NCI-H82 (cell line): ENCODE measurements around the gene GIMAP7.
"Not testable (repeated sequence)": the region's sequence is repeated elsewhere in the genome, so short reads cannot be mapped to it uniquely, and the experiment has no call there.

Experiments
- DNase-seq: peaks from one replicate; lab custom pipeline; 2025; lab: John Stamatoyannopoulos, UW

Gene GIMAP7

DNA sequence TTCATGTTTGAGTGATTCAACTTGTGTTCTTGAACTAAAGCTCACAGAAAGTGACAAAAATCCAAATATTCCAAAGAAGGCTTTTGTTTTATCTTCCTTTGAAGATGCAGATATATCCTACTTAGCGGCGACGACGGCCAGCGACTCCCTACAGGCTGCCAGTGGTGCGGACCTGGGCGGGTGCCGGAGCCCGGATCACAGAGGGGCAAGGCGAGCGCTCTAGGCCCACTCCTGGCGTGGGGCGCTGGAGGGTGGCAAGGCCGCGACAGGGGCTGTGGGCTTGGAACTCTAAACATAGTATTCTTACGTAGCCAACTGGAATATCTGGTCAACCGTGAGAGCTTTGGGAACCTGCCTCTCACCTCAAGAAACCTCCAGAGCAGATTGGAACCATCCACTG is 914 bp upstream of the GIMAP7 start:
- DNase-seq: no peak

DNA sequence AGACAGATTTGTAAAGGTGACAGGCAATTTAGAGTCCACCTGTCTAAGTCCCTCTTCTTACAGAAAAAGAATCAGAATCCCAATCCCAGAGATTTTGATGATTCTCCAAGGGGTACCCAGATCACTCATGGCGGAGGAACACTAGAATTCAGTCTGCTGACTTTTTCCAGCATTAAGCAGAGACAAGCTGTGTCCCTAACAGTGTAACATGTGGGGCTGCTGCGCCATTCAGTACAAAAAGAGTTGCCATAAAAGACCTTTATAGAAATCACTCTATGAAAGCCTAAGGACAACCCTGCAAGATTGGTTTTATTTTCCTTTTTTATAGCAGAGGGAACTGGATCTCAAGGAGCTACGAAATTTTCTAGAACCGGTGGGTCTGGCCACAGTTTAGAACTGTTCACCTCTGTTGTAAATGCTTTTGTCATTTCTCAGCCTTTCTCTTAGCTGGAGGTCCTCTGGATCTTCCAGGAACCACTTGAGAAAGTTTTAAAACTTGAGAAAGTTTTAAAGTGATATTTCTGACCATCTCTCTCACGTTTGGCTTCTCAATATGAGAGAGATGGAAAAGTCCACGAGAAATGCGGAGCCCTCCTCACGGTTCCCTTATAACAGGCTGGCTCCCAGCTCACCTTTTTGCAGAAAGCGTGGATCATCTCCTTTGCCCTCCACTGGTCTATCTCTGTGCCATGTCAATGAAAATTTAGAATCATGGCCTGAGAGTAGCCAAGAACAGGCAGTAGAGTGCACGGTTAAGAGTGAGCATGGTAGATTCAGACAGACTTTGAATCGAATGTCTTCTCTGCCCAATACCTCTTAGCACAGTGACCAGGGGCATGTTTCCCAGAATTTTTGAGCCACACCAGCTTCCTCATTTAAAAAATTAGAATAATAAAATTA is 826 bp downstream of the GIMAP7 start:
- DNase-seq: no peak

DNA sequence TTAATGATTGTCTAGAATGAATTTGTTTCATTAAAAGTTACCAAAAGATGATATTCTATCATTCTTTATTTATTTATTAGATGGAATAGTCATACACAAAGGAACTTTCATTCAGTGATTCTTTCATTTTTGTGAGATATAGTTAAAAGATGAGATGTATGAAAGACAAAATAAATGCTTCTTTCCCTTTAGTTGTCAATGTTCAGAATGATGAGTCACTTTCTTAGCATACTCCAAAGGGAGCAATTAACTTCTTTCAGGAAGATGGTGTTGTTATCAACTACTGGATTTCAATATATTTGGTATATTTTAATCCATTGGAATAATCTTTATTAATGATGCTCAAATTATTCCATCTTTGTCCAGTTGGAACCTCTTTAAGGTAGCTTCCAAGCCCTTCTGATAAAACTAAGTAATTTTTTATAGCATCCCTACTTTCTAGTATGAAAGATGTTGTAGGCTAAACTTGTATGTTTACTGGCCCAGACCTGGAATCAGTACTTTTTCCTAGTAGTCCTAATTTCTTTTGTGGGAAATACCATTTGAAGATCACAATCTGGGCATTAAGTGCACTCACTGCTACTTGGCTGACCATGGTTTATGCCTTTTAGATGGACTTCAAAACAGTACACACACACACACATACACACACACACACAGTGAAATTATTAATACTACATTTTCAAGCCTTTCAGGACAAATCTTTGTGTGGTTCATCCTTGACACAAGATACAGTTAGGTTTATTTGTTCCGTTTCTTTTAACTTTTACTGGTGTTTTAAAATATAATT is 2.5 kb downstream of the GIMAP7 start:
- no peak for DNase-seq

DNA sequence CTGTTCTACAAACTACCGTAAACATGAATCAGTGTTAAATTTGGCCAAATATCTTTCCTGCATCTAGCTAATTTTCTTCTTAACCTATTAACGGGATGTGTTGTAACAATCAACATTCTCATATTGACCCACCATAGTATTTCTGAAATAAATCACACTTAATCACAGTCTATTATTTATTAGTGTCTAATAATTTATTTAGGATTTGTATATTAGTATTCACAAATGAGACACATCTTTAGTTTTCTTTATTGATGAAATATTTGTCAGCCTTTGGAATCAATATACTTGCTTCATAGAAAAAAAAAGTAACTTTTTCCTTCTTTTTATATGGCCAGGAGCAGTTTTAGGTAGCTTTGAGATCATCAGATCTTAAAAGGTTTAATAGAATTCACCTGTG is 4.6 kb downstream of the GIMAP7 start:
- DNase-seq: no peak

DNA sequence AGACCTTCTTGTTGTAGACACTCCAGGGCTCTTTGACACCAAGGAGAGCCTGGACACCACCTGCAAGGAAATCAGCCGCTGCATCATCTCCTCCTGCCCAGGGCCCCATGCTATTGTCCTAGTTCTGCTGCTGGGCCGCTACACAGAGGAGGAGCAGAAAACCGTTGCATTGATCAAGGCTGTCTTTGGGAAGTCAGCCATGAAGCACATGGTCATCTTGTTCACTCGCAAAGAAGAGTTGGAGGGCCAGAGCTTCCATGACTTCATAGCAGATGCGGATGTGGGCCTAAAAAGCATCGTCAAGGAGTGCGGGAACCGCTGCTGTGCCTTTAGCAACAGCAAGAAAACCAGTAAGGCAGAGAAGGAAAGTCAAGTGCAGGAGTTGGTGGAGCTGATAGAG is 5.5 kb downstream of the GIMAP7 start:
- no peak for DNase-seq

DNA sequence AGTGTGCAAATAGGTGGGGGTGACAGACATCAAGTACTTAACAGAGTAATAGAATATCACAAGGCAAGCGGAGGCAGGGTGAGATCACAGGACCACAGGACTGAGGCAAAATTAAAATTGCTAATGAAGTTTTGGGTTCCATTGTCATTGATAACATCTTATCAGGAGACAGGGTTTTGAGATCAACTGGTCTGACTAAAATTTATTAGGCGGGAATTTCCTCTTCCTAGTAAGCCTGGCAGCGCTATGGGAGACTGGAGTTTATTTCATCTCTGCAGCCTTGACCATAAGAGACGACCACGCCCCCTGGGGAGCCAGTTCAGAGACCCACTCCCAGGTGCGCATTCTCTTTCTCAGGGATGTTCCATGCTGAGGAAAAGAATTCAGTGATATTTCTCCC is 8.3 kb downstream of the GIMAP7 start:
- not testable (repeated sequence) for DNase-seq

DNA sequence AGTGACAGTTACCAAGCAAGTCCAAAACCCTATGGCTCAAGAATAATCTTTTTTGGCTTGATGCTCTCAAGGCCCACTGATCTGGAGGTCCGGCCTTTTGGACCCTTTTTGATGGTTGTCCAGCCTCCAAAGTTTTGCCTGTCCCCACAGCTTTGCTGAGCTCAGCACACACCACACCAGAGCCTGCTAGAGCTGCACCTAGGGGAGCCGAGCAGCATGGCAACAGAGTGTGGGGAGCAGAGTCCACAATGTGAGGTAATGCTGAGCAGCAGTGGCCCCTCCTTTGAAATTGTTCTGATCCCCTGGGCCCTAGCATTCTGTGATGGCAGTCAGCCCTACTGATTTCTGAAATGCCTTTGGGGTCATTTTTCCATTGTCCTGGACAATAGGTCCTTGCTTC is 9.3 kb downstream of the GIMAP7 start:
- DNase-seq: no peak

DNA sequence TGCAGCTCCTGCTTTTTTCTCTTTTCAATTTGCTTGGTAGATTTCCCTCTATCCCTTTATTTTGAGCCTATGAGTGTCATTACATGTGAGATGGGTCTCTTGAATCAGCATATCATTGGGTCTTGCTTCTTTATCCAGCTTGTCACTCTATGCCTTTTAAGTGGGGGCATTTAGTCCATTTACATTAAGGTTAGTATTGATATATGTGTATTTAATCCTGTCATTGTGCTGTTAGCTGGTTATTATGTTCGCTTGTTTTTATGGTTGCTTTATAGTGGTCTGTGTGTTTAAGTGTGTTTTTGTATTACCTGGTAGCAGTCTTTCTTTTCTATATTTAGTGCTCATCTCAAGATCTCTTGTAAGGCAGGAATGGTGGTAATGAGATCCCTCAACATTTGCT is 17.0 kb downstream of the GIMAP7 start:
- DNase-seq: no peak

DNA sequence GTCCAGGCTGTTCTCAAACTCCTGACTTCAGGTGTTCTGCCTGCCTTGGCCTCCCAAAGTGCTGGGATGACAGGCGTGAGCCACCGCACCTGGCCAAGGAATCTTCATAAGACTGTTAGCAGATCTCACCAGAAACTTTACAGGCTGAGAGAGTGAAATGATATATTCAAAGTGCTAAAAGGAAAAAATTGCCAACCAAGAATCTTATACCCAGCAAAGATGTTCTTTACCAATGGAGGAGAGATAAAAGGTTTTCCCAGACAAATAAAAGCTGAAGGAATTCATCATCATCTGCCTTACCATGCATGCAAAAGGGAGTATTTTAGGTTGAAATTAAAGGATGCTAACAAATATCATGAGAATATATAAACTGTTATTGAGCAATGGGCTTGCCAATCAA is 23.6 kb downstream of the GIMAP7 start:
- DNase-seq: no peak

DNA sequence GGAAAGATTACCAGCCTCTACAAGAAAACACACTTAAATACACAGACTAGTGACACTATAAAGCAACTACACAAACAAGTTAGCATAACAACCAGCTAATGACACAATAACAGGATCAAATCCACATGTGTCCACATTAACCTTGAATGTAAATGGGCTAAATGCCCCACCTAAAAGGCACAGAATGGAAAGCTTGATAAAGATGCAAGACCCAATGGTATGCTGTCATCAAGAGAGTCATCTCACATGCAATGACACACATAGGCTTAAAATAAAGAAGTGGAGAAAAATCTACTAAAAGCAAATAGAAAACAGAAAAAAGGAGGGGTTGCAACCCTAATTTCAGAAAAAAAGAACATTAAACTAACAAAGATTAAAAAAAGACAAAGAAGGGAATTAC is 38.5 kb downstream of the GIMAP7 start:
- no peak for DNase-seq

DNA sequence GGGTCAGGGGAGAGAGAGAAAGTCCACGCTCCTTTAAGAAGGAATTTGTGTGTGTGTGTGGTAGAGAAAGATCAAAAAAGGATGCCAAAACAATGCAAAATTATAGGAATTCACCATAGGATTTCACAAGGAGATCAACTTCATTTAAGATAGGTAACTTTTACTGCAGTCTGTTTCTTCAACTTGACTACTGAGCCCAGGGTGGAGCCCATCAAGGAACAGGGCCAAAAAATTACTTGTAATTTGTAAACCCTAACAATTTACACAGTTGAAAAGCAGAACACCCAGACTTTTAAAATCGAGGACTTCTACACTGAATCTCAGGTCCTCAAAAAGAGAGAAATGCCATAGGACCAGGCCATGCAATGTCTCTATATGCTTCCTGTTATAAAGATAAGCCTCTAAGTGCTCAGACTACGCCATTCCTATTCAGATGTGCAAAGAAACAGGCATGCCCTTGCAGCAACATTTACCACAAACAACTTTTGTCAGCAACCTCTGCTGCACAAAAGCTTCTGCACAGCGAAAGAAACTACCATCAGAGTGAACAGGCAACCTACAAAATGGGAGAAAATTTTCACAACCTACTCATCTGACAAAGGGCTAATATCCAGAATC is 42.0 kb downstream of the GIMAP7 start:
- DNase-seq: no peak

DNA sequence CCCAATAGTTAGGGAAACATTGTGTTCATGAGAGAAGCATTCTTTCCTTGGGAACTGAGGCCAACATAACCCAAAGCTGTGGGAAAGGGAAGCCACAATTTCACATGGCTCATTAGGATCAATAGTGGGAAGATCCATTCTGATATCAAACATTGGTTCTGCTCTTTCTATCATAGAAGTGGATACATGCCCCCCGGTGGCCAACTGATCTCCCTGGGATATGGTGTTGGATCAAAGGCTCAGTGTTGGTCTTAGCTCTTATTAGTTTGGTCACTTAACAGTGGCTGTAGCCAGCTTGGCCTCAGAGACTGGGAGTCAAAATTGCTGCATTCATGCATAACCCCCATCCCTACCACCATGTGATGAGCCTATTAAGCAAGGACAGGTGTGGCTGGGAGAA is 45.8 kb downstream of the GIMAP7 start:
- DNase-seq: no peak

DNA sequence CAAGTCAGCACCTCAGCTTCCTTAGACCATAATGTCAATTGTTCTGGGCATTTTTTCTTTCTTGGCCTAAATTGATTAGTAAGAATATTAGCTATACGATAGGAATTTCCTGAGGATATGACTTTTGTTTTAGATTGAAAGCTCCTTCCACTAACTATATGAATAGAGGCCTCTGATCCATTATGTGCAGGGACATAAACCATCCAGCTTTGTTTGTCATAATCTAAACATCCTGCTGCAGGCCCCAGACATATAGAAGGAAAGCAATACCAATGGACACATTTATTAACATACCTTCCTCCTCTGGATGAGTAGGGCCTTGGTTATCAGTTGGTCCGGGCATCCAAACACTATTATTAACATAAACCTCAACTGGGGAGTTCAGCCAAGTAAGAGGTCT is 48.2 kb downstream of the GIMAP7 start:
- DNase-seq: no peak

DNA sequence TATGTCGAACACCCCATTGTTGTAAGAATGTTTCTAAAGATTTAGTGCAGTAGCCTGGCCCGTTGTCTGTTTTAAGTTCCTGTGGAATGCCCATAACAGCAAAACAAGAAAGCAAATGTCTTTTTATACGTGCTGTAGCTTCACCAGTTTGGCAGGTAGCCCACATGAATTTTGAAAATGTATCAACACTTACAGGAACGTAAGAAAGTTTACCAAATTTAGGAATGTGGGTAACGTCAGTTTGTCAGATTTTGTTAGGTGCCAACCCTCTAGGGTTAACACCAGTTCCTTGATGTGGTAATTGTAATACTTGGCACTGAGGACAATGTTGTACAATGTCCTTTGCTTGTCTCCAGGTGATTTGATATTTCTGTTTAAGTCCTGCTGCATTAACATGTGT is 49.3 kb downstream of the GIMAP7 start:
- DNase-seq: no peak

DNA sequence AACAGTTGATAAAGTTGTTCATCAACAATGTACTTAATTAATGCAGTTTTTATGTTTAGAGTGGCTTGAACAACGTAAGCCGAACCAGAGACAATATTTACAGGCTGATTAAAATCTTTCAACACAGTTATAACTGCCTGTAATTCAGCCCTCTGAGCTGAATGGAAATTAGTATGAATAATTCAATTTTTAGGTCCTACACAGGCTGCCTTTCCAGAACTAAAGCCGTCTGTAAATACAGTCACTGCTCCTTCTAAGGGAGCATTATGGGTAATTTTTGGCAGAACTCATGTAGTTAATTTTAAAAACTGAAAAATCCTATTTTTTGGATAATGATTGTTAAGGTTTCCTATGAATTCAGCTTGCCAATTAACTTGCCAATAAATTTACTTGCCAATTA is 49.9 kb downstream of the GIMAP7 start:
- no peak for DNase-seq

DNA sequence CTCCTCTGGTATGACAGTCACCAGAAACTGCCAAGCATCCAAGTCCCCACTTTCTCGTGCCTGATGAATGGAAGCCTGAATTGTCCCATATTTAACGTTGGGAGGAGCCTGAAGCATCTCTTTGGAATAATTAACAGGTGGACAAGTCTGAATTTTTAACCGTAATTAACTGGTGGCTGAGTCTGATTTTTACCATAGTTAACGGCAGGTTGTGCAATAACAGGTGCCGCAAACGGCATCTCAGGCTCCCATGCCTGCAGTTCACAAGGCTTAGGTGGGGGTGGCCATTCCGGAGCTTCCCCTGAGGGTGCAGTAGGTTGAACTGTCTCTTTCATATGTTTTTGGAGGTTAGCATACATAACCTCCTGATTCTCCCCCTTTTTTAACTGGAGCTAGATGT is 50.6 kb downstream of the GIMAP7 start:
- DNase-seq: no peak

DNA sequence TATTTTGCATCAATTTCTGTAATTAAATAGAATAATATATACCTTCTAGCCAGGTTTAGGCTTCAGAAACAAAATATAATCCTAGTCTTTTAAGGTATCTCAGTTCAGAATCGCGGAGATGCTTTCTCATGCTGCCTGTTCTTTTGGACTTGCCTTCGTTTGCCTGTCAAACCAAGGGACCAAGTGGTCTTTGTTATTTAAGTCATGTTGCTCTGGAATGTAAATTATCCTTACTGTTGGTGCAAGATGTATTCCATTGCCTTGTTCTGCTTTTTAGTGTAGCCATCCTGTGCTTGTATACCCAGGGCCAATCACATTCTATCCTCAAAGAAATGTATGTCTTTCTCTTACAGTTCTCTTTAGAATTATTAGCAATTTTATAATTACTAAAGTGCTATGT is 51.5 kb downstream of the GIMAP7 start:
- no peak for DNase-seq

DNA sequence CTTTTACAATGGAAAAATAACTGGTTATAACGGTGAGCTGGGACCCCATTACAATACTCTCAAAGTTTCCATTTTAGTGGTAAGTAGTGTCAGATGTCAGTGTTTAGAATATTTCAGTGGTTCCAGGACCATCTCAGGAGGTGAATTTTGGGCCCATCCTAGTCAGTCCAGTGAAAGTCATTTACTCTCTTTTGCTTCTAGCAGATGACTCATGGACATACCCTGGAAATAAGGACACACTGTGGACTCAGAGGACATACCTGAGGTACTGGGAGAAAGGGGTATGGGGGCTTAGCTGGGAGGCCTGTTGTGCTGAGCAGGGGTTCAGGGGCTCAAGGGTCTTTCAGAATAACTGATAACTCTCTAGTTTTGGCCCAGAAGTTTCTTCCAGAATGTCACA is 51.9 kb downstream of the GIMAP7 start:
- DNase-seq: no peak

DNA sequence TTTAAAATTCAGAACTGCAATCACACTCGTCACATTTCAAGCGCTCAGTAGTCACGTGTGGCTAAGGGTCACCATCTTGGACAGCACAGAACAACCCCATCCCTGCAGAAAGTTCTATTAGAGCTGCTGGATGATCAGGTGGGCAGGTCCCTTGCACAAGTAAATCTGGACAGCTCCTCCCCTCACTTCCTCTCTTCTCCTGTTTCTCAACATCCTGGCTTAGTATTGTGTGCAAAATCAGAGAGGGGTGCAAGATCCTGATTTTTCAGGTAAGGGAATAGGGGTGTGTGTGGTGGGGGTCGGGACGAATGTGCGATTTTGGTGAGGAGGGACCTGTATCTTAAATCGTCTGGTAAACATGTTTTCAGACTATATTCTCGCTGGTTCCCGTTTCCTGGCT is 52.5 kb downstream of the GIMAP7 start, which contains the start of gene GIMAP4:
Gene GIMAP4, plus strand, starts transcription at position 222 of the 400 bp plus-strand sequence. CDS start 2,512 bp downstream, outside the sequence.
- no peak for DNase-seq

DNA sequence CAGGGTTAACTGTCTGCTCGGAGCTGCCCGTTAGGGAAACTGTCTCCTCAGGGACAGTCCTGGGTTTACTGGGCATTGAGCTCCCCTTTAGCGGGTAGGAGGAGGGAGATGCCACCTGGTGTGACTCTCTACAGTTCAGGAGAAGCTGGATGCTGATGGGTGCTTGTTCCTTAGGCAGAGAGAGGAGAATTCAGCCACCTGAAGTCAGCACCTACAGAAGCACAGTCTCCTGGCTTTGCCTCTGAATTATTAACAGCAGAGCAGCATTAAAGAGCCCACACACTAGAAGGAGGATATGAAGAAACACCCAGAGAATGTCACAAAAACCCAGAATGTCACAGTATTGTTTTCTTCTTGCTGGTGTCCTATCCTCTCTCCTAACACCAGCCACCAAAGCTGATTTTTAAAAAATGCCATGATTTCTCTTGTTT is 53.2 kb downstream of the GIMAP7 start:
- no peak for DNase-seq

DNA sequence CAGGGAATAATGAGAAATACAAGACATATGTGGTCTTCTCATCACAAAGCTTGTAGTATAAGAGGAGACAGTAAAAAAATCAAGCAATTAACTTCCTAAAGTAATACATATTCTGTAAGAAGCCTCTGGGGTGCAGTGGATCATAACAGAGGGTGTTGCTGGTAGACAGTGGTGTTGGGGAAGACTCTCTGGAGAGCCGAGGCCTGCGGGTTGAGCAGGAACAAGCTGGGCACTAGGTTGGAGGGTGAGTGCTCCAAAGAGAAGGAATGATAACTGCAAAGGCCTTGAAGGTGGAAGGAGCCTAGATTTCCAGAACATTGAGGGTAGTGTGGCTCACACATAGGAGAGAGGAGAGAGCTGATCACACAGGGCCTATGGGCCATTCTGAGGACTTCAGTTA is 54.0 kb downstream of the GIMAP7 start:
- DNase-seq: no peak

DNA sequence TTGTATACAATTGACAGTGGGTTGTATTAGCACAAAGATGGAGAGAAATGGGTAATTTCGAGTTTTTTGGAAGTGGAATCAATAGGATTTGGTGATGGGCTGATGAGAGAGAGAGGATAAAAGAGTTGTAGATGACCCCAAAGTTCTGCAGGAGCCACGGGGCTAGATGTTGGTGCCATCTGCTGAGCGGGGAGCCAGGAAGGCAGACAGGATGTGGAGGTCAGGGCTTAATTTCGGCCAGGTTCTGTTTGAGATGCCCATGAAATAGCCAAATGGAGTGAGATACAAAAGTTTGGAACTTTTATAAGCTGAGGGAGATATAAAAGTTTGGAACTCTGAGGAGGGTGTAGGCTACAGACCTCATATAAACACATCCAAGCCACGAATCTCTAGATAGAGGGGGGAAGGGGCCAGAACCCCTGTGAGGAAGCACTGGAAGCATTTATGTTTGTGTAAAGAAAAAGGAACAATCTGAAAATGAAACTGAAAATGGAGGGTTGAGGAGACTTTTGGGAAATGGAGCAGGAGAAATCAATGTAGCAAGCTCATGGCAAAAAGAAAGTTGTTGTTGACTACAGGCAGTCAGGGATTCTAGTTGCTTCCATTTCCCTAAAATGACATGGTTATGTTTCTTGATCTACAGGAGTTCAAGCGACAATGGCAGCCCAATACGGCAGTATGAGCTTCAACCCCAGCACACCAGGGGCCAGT is 54.7 kb downstream of the GIMAP7 start:
- DNase-seq: no peak
